ENCODE results near the gene SMAD7. TPM values are rescaled to one million over a fixed set of nuclear protein-coding genes. Genes with fewer than 3 reads are reported as not detected.

The SMAD7 gene
- total and polyA plus RNA-seq, 7 donors, result 13.2 to 29.1 (median 19.0) TPM

DNA sequence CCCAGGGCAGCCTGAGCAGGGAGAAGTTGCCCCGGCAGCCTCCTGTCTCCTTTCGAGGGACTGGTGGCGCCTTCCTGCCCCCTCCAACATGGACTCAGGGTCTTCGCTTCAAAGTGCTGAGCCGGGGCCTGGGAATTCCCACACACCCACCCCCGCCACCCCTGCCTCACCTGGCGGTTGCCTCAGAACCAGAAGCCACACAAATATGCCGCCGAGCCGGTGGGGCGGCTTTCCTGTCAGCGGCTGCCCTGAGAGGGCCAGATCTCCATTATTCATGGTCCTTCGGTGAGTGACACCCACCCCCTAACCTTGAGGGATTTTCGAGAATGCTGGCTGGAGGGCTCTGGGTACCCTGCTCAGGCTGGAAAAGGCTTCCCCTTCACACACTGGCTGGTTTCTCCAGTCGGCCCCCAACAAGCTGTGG, 71.7 kb downstream of the SMAD7 start:
- H3K27ac ChIP-seq, result no peak overlapping the region
- no peaks in the 10 kb centered on the region for H3K4me1 ChIP-seq
- TF ChIP-seq POLR2A (IDR thresholded peaks at IDR 0.05) (no peak), EP300 (IDR thresholded peaks at IDR 0.05) (no peak), POLR2AphosphoS5 (IDR thresholded peaks at IDR 0.05) (no peak)
- TF ChIP-seq, protein P1, sequence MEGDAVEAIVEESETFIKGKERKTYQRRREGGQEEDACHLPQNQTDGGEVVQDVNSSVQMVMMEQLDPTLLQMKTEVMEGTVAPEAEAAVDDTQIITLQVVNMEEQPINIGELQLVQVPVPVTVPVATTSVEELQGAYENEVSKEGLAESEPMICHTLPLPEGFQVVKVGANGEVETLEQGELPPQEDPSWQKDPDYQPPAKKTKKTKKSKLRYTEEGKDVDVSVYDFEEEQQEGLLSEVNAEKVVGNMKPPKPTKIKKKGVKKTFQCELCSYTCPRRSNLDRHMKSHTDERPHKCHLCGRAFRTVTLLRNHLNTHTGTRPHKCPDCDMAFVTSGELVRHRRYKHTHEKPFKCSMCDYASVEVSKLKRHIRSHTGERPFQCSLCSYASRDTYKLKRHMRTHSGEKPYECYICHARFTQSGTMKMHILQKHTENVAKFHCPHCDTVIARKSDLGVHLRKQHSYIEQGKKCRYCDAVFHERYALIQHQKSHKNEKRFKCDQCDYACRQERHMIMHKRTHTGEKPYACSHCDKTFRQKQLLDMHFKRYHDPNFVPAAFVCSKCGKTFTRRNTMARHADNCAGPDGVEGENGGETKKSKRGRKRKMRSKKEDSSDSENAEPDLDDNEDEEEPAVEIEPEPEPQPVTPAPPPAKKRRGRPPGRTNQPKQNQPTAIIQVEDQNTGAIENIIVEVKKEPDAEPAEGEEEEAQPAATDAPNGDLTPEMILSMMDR (IDR thresholded peaks at IDR 0.05), result no peak
- H3K4me3 ChIP-seq, result no peak overlapping the region
- H3K36me3 ChIP-seq, result no peaks in the 10 kb centered on the region
- peak; percentile 46 for DNase-seq
- intact Hi-C loops (cut with DNase I), result no loop called here
- H3K9me3 ChIP-seq, result no peaks in the 10 kb centered on the region
- no peaks in the 10 kb centered on the region for H3K27me3 ChIP-seq
- 79 to 84% methylated on average over 15 of the region's 15 CpGs for WGBS, 2 donors

DNA sequence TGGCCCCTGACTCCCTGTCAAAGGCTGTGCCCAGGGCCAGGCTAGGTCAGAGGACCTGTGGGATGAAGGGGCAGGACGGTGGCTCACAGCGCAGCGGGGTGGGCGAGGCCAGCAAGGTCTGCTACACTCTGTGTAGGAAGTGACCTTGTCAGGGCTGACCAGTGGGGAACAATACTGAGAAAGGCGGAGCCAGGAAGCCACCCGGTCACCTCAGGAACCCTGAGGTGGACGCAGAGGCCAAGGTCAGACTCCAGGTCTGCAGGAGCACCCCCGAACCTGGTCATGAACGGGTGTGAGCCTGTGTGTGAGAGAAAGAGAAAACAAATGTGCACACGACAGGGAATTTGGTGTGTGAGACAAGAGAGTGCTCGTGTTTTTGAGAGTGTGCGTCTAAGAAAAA, 72.3 kb downstream of the SMAD7 start:
- intact Hi-C loops (cut with DNase I), result no loop called here
- 79 to 80% methylated on average over 12 of the region's 12 CpGs for WGBS, 2 donors
- TF ChIP-seq POLR2AphosphoS5 (IDR thresholded peaks at IDR 0.05), result no peak
- TF ChIP-seq POLR2A (IDR thresholded peaks at IDR 0.05), result no peak
- TF ChIP-seq, protein P1 (IDR thresholded peaks at IDR 0.05), result no peak
- no peak for TF ChIP-seq EP300 (IDR thresholded peaks at IDR 0.05)
- Histone ChIP-seq H3K27me3 (no peaks in the 10 kb centered on the region), H3K27ac (no peak overlapping the region), H3K4me1 (peaks cover 0 to 4% (median under 1%) of the 10 kb centered on the region in 4 donors), H3K4me3 (no peak overlapping the region), H3K9me3 (no peaks in the 10 kb centered on the region), H3K36me3 (no peaks in the 10 kb centered on the region)
- DNase-seq, result peak; percentile 54

DNA sequence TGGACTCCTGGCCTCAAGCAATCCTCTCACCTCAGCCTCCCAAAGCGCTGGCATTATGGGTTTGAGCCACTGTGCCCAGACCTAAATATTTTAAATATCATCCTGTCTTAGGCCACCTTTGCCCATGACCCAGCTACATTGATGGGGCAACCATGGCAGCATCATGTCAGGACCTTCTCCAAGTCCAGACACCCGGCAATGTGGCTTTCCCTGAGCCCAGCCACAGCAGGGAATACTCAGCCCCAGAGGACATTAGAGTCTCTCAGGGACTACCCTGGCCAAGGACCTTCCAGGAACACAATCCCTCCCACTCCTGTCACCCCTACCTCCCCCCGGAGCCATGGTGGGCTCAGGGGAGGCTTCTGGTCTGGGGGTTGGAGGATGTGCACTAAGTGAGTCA, 72.8 kb downstream of the SMAD7 start:
- peak; percentile 52 for DNase-seq
- Histone ChIP-seq H3K36me3 (no peaks in the 10 kb centered on the region), H3K4me3 (no peak overlapping the region), H3K27ac (no peak overlapping the region), H3K27me3 (no peaks in the 10 kb centered on the region), H3K4me1 (peaks cover 0 to 9% (median 4%) of the 10 kb centered on the region in 4 donors), H3K9me3 (no peaks in the 10 kb centered on the region)
- intact Hi-C loops (cut with DNase I), result no loop called here
- no peak for TF ChIP-seq EP300 (IDR thresholded peaks at IDR 0.05)
- TF ChIP-seq, protein P1 (IDR thresholded peaks at IDR 0.05), result no peak
- WGBS, 2 donors, result 83 to 87% methylated on average over 3 of the region's 3 CpGs

GRCh38 chr18:48876590-48876989, 74.2 kb downstream of the SMAD7 start:
- no peaks in the 10 kb centered on the region for H3K27me3 ChIP-seq
- H3K27ac ChIP-seq, result no peak overlapping the region
- no peak overlapping the region for H3K4me3 ChIP-seq
- WGBS, 2 donors, result 91 to 95% methylated on average over 6 of the region's 6 CpGs
- peaks cover 0 to 14% (median 4%) of the 10 kb centered on the region in 4 donors for H3K4me1 ChIP-seq
- TF ChIP-seq POLR2A (IDR thresholded peaks at IDR 0.05) (no peak), EP300 (IDR thresholded peaks at IDR 0.05) (no peak), POLR2AphosphoS5 (IDR thresholded peaks at IDR 0.05) (no peak)
- TF ChIP-seq, protein P1 (IDR thresholded peaks at IDR 0.05), result no peak
- H3K9me3 ChIP-seq, result no peaks in the 10 kb centered on the region
- intact Hi-C loops (cut with DNase I), result no loop called here
- H3K36me3 ChIP-seq, result no peaks in the 10 kb centered on the region
- DNase-seq, result peak; percentile 17

- Histone ChIP-seq H3K36me3 (no peaks in the 10 kb centered on the region), H3K27ac (no peak overlapping the region), H3K4me3 (no peak overlapping the region), H3K27me3 (no peaks in the 10 kb centered on the region), H3K4me1 (peaks cover 0 to 14% (median 4%) of the 10 kb centered on the region in 4 donors), H3K9me3 (no peaks in the 10 kb centered on the region)
- TF ChIP-seq POLR2AphosphoS5 (IDR thresholded peaks at IDR 0.05) (no peak), EP300 (IDR thresholded peaks at IDR 0.05) (no peak), POLR2A (IDR thresholded peaks at IDR 0.05) (no peak)
- TF ChIP-seq, protein P1 (IDR thresholded peaks at IDR 0.05), result no peak
- 79 to 82% methylated on average over 15 of the region's 15 CpGs for WGBS, 2 donors
- peak; percentile 53 for DNase-seq
- intact Hi-C loops (cut with DNase I), result no loop called here
Observed at GRCh38 chr18:48875942-48876511, 74.7 kb downstream of the SMAD7 start.
